Renal pelvis (tissue), 12 donors: ENCODE data around the gene CYP17A1. TPM values are rescaled to one million over a fixed set of nuclear protein-coding genes. Genes with fewer than 3 reads are reported as not detected.
"Not testable (repeated sequence)": the region's sequence is repeated elsewhere in the genome, so short reads cannot be mapped to it uniquely, and the experiment has no call there.

Experiments
- DNase-seq: peaks from one replicate; pipeline ENCODE4 v3.0.0-alpha.2; 2013
- long read RNA-seq, 16 experiments: transcript quantifications; one replicate each; lab custom pipeline, GENCODE V29; 2026
- polyA plus RNA-seq, 3 donors: library from polyadenylated mRNA; unstranded; fragments of 120-200 nt; gene quantifications; one replicate each; pipeline ENCODE4 v1.2.1, GENCODE V29; 2013; ENCODE audit not compliant: insufficient read length in 3 of 3

The CYP17A1 gene, protein sequence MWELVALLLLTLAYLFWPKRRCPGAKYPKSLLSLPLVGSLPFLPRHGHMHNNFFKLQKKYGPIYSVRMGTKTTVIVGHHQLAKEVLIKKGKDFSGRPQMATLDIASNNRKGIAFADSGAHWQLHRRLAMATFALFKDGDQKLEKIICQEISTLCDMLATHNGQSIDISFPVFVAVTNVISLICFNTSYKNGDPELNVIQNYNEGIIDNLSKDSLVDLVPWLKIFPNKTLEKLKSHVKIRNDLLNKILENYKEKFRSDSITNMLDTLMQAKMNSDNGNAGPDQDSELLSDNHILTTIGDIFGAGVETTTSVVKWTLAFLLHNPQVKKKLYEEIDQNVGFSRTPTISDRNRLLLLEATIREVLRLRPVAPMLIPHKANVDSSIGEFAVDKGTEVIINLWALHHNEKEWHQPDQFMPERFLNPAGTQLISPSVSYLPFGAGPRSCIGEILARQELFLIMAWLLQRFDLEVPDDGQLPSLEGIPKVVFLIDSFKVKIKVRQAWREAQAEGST
- 1 to 10 TPM in 2 of 3 donors, under 1 TPM in 1; 0.52 to 8.3 (median 4.6) TPM for polyA plus RNA-seq
- long read RNA-seq, donor 1, partial matches to known transcripts: 0 of 5 reads
- long read RNA-seq, donor 1, other reads (novel, unspliced or antisense): 0 of 5 reads
- long read RNA-seq, donor 2, partial matches to known transcripts: 0 of 1 reads
- long read RNA-seq, donor 2, other reads (novel, unspliced or antisense): 0 of 1 reads
- long read RNA-seq, donor 3: 0 reads
- long read RNA-seq, donor 4, partial matches to known transcripts: 0 of 1 reads
- long read RNA-seq, donor 4, other reads (novel, unspliced or antisense): 0 of 1 reads
- long read RNA-seq, donor 5: 0 reads
- long read RNA-seq, donor 6: 0 reads
- long read RNA-seq, donor 7: 0 reads
- long read RNA-seq, donor 8: 0 reads
- long read RNA-seq, donor 9: 0 reads
- long read RNA-seq, donor 10, partial matches to known transcripts: 0 of 1 reads
- long read RNA-seq, donor 10, other reads (novel, unspliced or antisense): 0 of 1 reads
- long read RNA-seq, donor 11, partial matches to known transcripts: 0 of 2 reads
- long read RNA-seq, donor 11, other reads (novel, unspliced or antisense): 0 of 2 reads
- long read RNA-seq, donor 12: 0 reads
- long read RNA-seq, donor 13: 0 reads
- long read RNA-seq, donor 14: 0 reads
- long read RNA-seq, donor 15, transcript CYP17A1-201 (8 exons, 1,870 nt): major isoform, 11 of 13 reads
- long read RNA-seq, donor 15, partial matches to known transcripts: 0 of 13 reads
- long read RNA-seq, donor 15, other reads (novel, unspliced or antisense): 0 of 13 reads
- long read RNA-seq, donor 16: 0 reads

GRCh38 chr10:102837230-102837721 is at the start of gene CYP17A1:
CYP17A1 (minus strand) TSS chr10:102837413; CDS start chr10:102837361, 52 bp downstream.
- DNase-seq: no peak

GRCh38 chr10:102880256-102880655 is 43.0 kb upstream of the CYP17A1 start:
- DNase-seq: no peak

GRCh38 chr10:102878629-102879028 is 41.4 kb upstream of the CYP17A1 start:
- no peak for DNase-seq

DNA sequence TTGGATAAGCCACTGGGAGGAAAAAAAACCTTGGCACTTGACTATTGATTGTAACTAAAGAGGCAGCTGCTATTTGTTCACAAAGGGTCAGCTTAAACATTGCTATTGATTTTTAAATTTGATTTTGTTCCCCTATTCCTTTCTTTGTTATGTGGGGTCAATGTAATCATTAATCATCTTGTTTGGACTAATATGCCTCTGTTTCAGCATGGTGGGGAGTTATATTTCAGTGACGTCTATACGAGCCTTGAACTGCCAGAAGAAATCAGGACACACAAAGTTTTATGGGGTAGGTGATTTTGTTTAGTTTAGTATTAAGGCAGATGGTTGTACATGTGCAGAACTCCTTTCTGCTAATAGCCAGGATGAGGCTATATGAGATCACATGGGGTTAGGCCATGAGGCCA is 39.5 kb upstream of the CYP17A1 start:
- no peak for DNase-seq

GRCh38 chr10:102872163-102872562 is 35.0 kb upstream of the CYP17A1 start:
- no peak for DNase-seq

DNA sequence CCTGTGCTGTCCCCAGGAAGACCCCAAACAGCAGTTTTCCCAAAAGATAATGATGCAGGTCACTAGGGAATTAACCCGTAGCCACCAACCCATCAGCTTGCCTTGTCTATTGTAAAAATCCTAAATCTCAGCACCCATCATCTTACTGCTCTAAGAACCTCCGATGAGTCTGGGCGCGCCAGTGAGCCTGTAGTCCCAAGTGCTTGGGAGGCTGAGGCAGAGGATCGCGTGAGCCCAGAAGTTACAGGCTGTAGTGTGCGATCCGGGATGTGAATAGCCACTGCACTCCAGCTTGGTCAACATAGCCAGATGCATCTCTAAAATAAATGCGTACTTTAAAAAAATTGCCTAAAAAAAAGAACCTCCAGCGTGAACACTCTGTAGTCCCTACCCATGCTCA is 33.0 kb upstream of the CYP17A1 start:
- DNase-seq: no peak

- peak; percentile 63 for DNase-seq
Observed at GRCh38 chr10:102869258-102870198, 32.3 kb upstream of the CYP17A1 start, which contains the start of gene AS3MT. AS3MT (plus strand) TSS chr10:102869470; CDS start chr10:102869593, 123 bp downstream.

DNA sequence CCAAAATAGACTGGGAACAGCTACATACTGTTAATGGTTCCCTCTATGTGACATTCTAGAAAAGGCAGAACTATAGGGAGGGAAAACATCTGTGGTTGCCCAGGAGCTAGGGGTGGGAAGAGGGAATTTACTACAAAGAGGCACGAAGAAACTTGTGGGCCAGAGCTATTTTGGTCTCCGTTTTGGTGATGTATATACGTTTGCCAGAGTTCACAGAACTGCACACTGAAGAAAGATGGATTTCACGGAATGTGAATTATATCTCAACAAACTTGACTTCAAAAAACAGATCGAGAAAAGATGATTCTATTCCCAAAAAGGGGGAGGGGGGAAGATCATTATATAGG is 31.7 kb upstream of the CYP17A1 start:
- no peak for DNase-seq

GRCh38 chr10:102865620-102866019 is 28.4 kb upstream of the CYP17A1 start:
- DNase-seq: no peak

DNA sequence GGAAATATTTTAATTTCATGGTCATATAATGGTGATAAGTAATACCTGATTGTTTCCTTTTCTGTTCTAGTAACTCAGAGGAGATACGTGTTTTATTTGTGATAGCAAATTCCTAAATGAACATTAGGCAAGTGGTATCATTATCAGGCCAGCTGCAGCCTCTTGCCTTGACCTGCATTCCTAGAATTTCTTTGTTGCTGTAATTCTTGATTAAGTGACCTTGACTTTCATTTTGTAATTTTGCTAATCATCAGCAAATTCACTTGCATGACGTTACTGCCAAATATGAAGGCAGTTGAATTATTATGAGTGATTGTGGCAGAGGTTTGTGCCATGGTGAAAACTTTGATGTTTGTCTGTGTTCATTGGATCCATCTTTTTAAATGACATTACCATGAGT is 26.4 kb upstream of the CYP17A1 start:
- DNase-seq: no peak

DNA sequence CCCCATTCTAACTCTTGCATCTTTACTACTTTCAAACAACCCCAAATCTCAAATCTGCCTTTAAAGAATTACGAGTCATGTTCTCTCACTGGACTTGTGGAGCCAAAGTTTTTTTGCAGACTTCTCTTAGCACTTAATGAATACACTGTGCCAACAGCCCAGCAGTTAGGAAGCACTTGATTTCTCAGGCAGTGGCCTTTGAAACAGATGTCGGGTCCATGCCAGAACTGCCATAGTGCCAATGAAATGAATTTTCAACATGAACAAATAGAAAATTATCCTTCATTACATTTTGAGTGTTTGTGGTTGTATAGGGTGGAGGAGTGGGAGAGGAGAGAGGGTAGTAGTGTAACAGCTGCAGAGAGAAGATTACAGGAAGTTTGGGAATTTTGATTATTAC is 22.7 kb upstream of the CYP17A1 start:
- no peak for DNase-seq

- no peak for DNase-seq
Observed at GRCh38 chr10:102856758-102857424, 19.7 kb upstream of the CYP17A1 start.

- DNase-seq: not testable (repeated sequence)
Observed at GRCh38 chr10:102855731-102856436, 18.7 kb upstream of the CYP17A1 start.

- DNase-seq: not testable (repeated sequence)
Observed at GRCh38 chr10:102853237-102853636, 16.0 kb upstream of the CYP17A1 start.

DNA sequence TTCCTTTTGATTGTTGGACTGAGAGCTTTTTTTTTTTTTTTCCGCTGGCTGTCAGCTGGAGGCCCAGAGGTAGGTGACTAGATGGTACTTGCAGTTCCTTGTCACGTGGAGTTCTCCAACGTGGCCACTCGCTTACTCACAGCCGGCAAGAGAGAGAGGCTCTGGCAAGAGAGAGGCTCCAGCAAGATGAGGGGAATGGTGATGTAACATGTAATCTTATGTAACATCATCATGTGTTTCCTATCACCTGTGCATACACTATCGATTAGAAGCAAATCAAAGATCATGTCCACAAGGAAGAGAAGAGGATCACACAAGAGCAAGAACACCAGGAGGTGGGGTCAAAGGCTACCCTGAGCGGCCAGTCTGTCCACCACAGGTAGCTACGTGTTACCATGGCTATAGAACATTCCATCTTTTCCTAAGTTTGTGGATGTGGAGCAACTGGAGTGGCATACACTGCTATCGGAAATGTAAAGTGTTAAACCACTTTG is 12.9 kb upstream of the CYP17A1 start:
- DNase-seq: no peak

GRCh38 chr10:102845352-102845902 is 8.2 kb upstream of the CYP17A1 start:
- no peak for DNase-seq

GRCh38 chr10:102844190-102844776 is 7.1 kb upstream of the CYP17A1 start:
- not testable (repeated sequence) for DNase-seq

DNA sequence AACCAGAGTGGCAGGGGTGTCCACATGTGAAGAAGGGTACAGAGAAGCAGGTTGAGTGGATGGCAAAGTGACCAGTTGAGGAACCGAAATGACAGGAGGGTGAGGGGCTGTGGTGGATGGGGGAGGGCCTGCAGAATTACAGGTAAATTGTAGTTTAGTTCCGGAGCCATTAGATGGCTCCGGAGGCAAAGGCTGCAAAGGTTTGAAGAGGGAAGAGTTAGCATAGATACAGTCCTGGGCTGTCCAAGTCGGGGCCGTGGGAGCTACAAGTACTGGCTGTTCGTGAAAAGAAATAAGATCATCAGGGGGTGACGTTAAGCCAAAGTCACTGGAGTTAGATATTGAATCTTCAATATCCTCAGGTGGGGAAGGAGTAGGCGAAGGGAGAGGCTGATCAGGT is 5.9 kb upstream of the CYP17A1 start:
- not testable (repeated sequence) for DNase-seq
